ENCODE measurements around the gene PSMB5.
"Not testable (repeated sequence)": the region's sequence is repeated elsewhere in the genome, so short reads cannot be mapped to it uniquely, and the experiment has no call there.

PSMB5 gene

DNA sequence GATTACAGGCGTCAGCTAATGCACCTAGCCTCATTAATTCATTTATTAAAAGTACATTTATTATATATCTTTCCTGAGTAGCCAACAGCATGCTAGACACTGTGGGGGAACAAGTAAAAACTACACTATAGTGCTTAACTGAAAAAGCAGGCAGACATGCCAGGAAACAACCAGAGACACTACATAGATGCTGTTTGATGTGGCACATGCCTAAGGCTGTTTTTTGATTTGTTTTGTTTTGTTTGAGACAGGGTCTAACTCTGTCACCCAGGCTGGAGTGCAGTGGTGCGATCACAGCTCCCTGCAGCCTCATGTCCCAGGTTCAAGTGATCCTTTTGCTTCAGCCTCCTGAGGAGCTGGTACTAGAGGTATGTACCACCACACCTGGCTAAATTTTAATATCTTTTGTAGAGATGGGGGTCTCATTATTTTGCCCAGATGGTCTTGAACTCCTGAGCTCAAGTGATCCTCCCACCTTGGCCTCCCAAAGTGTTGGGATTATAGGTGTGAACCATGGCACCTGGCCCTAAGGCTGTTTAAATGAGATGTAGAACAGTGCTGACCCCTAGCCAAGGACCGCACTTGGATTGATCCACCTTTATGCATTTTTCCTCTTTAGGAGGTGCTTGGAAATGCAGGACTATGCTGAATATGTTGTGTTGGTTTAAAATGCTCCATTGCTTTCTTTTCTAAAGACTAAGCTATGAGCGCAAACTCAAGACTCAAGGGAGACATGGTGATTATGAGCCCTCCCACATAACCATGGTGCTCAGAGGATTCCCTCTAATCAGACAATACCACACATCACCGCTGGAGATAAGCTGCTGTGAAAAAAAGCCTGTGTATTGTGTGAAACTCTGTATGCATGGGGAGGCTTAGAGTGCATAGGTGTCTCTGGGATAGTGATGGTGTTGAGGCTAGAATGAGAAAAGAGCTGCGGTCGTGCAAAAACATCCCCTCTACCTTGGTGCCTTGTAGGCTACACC is 14.3 kb downstream of the PSMB5 start:
- H3K36me3 ChIP-seq (ENCODE audit: insufficient read depth, low read length), result peaks cover 6% of the 10 kb centered on the region
- TF ChIP-seq POLR2AphosphoS5 (IDR thresholded peaks at IDR 0.05; ENCODE audit: borderline replicate concordance, low read depth, low read length) (no peak), FOXP2 (optimal IDR thresholded peaks at IDR 0.05; ENCODE audit: control extremely low read depth, extremely low read length, insufficient read depth) (no peak), EZH2 (IDR thresholded peaks at IDR 0.05) (no peak)
- DNase-seq (ENCODE audit: low read depth, low spot score), result no peak
- no peak overlapping the region for H3K9ac ChIP-seq (ENCODE audit: insufficient read length)
- no peak overlapping the region for H3K27ac ChIP-seq
- H3K9me3 ChIP-seq (ENCODE audit: low read depth, low read length), result no peaks in the 10 kb centered on the region
- no peak overlapping the region for H3K4me3 ChIP-seq

DNA sequence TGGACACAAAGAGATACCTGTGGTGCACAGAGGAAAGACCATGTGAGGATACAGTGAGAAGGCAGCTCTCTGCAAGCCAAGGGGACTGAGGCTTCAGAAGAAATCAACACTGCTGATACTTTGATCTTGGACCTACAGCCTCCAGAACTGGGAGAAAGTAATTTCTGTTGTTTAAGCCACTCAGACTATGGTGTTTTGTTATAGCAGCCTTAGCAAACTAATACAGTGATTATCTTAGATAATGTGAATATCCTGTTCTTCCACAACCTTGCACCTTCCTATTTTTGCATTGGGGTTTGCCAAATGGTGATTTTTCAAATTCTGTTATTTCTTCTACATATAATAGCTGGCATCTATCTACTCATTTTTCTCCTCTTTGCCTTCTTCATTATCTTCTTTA is 16.6 kb downstream of the PSMB5 start:
- no peak for DNase-seq (ENCODE audit: low read depth, low spot score)
- TF ChIP-seq POLR2AphosphoS5 (IDR thresholded peaks at IDR 0.05; ENCODE audit: borderline replicate concordance, low read depth, low read length) (no peak), FOXP2 (optimal IDR thresholded peaks at IDR 0.05; ENCODE audit: control extremely low read depth, extremely low read length, insufficient read depth) (no peak)
- H3K36me3 ChIP-seq (ENCODE audit: insufficient read depth, low read length), result no peaks in the 10 kb centered on the region

DNA sequence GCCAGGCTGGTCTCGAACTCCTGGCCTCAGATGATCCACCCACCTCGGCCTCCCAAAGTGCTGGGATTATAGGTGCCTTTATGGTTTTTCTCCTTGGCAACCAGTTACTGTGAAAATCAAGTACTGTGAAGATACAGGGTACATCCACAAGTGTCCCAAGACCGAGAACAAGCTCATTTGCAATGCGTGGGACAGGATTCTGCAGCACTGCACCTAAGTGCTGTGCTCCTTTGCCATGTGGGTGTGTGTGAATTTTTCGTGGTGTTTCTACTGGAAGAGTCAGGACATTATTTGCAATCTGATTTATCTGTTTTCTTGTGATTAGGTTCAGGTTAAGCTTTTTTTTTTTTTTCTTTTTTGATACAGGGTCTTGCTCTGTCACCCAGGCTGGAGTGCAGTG is 17.6 kb downstream of the PSMB5 start:
- no peak for DNase-seq (ENCODE audit: low read depth, low spot score)
- Histone ChIP-seq H3K27ac (no peak overlapping the region), H3K4me3 (no peak overlapping the region), H3K9me3 (ENCODE audit: low read depth, low read length) (no peaks in the 10 kb centered on the region), H3K36me3 (ENCODE audit: insufficient read depth, low read length) (no peaks in the 10 kb centered on the region), H3K9ac (ENCODE audit: insufficient read length) (no peak overlapping the region)
- TF ChIP-seq EZH2 (IDR thresholded peaks at IDR 0.05) (no peak), POLR2AphosphoS5 (IDR thresholded peaks at IDR 0.05; ENCODE audit: borderline replicate concordance, low read depth, low read length) (no peak), FOXP2 (optimal IDR thresholded peaks at IDR 0.05; ENCODE audit: control extremely low read depth, extremely low read length, insufficient read depth) (no peak)

More for the DNA sequence above, 16.6 kb downstream of the PSMB5 start:
- H3K9ac ChIP-seq (ENCODE audit: insufficient read length), result no peak overlapping the region
- no peak overlapping the region for H3K4me3 ChIP-seq
- H3K27ac ChIP-seq, result no peak overlapping the region
- H3K9me3 ChIP-seq (ENCODE audit: low read depth, low read length), result no peaks in the 10 kb centered on the region

DNA sequence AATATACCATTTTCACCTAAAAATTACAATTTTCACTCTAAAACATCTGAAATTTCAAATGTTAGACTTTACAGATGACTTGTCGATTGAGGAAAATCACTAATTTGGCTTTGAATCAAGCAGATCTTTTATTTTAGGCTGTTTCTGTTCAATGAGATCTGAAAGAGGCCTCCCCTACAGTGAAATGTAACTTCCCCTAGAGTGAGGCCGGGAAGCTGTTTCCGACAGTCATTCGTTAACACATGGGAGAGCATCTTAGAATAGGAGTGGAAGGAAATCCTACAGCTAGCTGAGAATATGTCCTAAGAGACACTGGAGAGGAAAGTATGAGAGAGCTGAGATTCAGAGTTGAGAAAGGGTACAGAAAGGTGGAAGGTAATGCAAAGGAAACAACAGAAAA is 19.1 kb downstream of the PSMB5 start:
- H3K9me3 ChIP-seq (ENCODE audit: low read depth, low read length), result no peaks in the 10 kb centered on the region
- no peak overlapping the region for H3K27ac ChIP-seq
- TF ChIP-seq POLR2AphosphoS5 (IDR thresholded peaks at IDR 0.05; ENCODE audit: borderline replicate concordance, low read depth, low read length) (no peak), FOXP2 (optimal IDR thresholded peaks at IDR 0.05; ENCODE audit: control extremely low read depth, extremely low read length, insufficient read depth) (no peak), EZH2 (IDR thresholded peaks at IDR 0.05) (no peak)
- no peaks in the 10 kb centered on the region for H3K36me3 ChIP-seq (ENCODE audit: insufficient read depth, low read length)
- H3K4me3 ChIP-seq, result no peak overlapping the region
- no peak overlapping the region for H3K9ac ChIP-seq (ENCODE audit: insufficient read length)
- DNase-seq (ENCODE audit: low read depth, low spot score), result no peak

DNA sequence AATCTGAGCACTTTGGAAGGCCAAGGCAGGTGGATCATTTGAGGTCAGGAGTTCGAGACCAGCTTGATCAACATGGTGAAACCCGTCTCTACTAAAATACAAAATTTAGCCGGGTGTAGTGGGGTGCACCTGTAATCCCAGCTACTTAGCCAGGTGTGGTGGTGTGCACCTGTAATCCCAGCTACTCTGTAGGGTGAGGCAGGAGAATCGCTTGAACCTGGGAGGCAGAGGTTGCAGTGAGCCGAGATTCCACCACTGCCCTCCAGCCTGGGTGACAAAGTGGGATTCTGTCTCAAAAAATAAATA is 21.0 kb downstream of the PSMB5 start:
- H3K4me3 ChIP-seq; H3K27ac ChIP-seq; H3K36me3 ChIP-seq (ENCODE audit: insufficient read depth, low read length); DNase-seq (ENCODE audit: low read depth, low spot score); H3K9me3 ChIP-seq (ENCODE audit: low read depth, low read length); H3K9ac ChIP-seq (ENCODE audit: insufficient read length): not testable (repeated sequence)

DNA sequence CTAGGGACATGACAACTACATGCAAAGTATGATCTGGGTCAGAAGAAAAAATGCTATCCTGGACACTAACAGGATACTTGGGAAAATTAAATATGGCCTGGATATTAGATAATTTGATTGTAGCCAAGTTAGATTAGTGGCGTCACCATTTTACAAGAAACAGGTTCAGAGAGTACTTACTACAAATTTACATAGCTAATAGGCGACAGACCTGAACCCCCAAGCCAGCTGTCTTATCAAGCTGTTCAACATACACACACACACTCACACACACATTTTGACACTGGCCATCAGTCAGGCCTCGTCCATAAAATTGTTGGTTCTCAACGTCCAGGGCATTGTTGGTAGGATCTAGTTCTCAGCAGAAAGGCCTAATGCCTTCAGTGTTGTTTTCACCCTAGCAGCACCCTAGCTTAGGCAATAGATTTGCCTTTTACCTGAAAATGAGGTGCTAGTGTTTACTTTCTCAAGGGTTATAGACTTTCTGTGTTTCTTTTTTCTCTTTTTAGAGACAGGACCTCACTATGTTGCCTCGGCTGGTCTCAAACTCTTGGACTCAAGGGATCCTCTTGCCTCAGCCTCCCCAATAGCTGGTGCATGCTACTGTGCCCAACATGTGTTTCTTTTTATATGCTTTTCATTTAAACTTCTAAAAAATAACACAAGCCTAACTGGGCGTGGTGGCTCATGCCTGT is 21.5 kb downstream of the PSMB5 start:
- peak overlapping the region; percentile 35; the same call in 1 of the 2 replicates for H3K27ac ChIP-seq
- H3K9ac ChIP-seq (ENCODE audit: insufficient read length), result no peak overlapping the region

DNA sequence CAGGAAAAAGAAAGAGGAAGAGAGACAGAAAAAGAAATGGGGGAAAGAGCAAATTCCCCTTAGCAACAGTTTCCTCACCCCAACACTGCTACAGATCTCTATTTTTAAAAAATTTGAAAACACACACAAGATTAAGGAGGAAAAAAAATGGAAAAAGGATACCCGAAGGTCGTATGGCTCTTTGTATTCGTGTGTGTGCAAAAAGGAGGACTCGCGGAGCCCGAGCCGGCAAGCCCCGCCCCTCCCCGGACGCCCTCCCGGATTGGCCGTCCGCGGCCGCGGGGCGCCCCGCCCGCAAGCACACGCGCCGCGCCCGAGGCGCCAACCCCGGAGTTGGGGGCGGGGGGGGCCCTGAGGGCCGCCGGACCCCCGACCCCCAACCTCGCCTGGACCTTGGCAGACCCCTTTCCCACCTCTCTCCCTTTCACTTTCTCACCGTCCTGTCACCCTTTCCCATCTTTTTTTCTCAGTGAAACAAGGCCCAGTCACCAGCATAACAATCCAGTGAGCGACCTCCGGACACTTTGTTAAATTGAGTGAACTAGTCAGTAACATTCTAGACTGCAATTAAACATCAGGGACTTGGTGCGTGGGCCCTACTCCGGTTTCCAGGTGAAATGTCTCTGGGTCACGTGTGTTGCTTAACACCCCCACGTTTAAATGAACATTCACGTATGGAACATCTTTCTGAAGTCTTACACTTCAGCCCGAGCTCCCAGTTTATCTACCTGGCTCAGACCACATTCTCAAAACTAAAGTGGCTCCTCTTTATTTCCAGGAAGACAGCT is 24.6 kb downstream of the PSMB5 start, which contains the start of gene C14orf93:
Gene C14orf93, minus strand, starts transcription at position 205 of the 788 bp plus-strand sequence. CDS start 11,120 bp downstream, outside the sequence.
- H3K36me3 ChIP-seq (ENCODE audit: insufficient read depth, low read length), result no peaks in the 10 kb centered on the region
- no peak for DNase-seq (ENCODE audit: low read depth, low spot score)

More for the DNA sequence above, 21.5 kb downstream of the PSMB5 start:
- no peaks in the 10 kb centered on the region for H3K36me3 ChIP-seq (ENCODE audit: insufficient read depth, low read length)
- no peaks in the 10 kb centered on the region for H3K9me3 ChIP-seq (ENCODE audit: low read depth, low read length)
- TF ChIP-seq POLR2AphosphoS5 (IDR thresholded peaks at IDR 0.05; ENCODE audit: borderline replicate concordance, low read depth, low read length), result no peak
- no peak for TF ChIP-seq FOXP2 (optimal IDR thresholded peaks at IDR 0.05; ENCODE audit: control extremely low read depth, extremely low read length, insufficient read depth)
- no peak for TF ChIP-seq EZH2 (IDR thresholded peaks at IDR 0.05)
- DNase-seq (ENCODE audit: low read depth, low spot score), result no peak
- H3K4me3 ChIP-seq, result no peak overlapping the region

DNA sequence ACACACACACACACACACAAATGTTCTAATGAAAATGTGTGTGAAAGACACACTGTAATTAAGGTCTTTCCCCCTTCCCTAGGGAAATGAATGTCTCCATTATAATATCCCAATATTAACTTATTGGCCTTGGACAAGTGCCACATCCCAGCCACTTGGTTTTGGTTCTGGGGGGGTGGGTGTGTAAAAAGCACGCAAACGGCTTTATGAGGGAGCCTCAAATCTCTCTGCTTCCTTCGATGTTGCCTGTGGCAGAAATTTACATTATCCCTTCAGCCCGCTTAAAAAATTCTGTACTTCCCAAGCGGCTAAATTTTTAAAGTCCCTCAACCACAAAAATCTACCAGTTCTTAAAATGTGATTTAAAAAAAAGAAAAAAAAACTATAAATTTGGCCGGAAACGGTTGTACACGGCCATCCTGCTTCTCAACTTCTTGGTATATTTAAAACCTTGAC is 25.2 kb downstream of the PSMB5 start:
- Histone ChIP-seq H3K27ac (peak overlapping the region; percentile 95), H3K9me3 (ENCODE audit: low read depth, low read length) (no peaks in the 10 kb centered on the region), H3K36me3 (ENCODE audit: insufficient read depth, low read length) (no peaks in the 10 kb centered on the region), H3K4me3 (peak overlapping the region; percentile 82), H3K9ac (ENCODE audit: insufficient read length) (peak overlapping the region; percentile 90)
- no peak for DNase-seq (ENCODE audit: low read depth, low spot score)
- TF ChIP-seq POLR2AphosphoS5 (IDR thresholded peaks at IDR 0.05; ENCODE audit: borderline replicate concordance, low read depth, low read length) (no peak; the same call in 1 of the 2 replicates), EZH2 (IDR thresholded peaks at IDR 0.05) (no peak)

More for the DNA sequence above, 24.6 kb downstream of the PSMB5 start, which contains the start of gene C14orf93:
- Histone ChIP-seq H3K9me3 (ENCODE audit: low read depth, low read length) (no peaks in the 10 kb centered on the region), H3K9ac (ENCODE audit: insufficient read length) (peak within 1 kb of the TSS; percentile 90), H3K4me3 (peak within 1 kb of the TSS; percentile 82), H3K27ac (peak within 1 kb of the TSS; percentile 95)
- no peak for TF ChIP-seq EZH2 (IDR thresholded peaks at IDR 0.05)
- peak; percentile 75 for TF ChIP-seq POLR2AphosphoS5 (IDR thresholded peaks at IDR 0.05; ENCODE audit: borderline replicate concordance, low read depth, low read length)
- no peak for TF ChIP-seq FOXP2 (optimal IDR thresholded peaks at IDR 0.05; ENCODE audit: control extremely low read depth, extremely low read length, insufficient read depth)
